ENCODE results near the gene OR2T10.

DNA sequence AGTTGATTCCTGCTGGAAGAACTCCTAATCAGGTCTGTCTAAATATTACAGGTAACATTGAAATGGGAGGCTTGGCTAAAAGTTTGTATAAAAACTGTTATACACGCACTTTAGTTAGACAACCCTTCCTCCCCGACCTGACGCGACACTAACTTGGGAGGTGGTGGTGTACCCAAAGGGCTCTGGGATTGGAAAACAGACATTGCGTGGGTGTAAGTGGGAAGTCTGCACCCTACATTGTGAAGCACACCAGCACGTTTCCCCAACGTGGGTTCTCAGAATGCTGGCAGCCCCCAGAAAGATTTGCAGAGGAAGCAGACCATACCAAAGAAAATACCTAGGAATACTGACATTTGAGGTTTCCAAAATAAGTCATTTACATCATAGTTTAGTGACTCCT lies 20.6 kb upstream of the OR2T10 start:
- TF ChIP-seq, protein P1, sequence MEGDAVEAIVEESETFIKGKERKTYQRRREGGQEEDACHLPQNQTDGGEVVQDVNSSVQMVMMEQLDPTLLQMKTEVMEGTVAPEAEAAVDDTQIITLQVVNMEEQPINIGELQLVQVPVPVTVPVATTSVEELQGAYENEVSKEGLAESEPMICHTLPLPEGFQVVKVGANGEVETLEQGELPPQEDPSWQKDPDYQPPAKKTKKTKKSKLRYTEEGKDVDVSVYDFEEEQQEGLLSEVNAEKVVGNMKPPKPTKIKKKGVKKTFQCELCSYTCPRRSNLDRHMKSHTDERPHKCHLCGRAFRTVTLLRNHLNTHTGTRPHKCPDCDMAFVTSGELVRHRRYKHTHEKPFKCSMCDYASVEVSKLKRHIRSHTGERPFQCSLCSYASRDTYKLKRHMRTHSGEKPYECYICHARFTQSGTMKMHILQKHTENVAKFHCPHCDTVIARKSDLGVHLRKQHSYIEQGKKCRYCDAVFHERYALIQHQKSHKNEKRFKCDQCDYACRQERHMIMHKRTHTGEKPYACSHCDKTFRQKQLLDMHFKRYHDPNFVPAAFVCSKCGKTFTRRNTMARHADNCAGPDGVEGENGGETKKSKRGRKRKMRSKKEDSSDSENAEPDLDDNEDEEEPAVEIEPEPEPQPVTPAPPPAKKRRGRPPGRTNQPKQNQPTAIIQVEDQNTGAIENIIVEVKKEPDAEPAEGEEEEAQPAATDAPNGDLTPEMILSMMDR (IDR thresholded peaks at IDR 0.05): no peak
- TF ChIP-seq POLR2AphosphoS5 (IDR thresholded peaks at IDR 0.05): no peak
- TF ChIP-seq POLR2A (IDR thresholded peaks at IDR 0.05): no peak

Data from prostate gland (tissue), 2 donors.